NT2/D1 (cell line): Measurements from ENCODE around the gene PHLDA1.

ENCODE experiments used
- SUZ12 ChIP-seq: IDR thresholded peaks from 2 replicates; pipeline ENCODE4 v1.6.1; 2011; ENCODE audit not compliant: insufficient read length, insufficient read depth; ENCODE audit errors: extremely low read depth
- YY1 ChIP-seq: IDR thresholded peaks from 2 replicates; pipeline ENCODE4 v1.6.1; 2011; ENCODE audit not compliant: insufficient read length, insufficient read depth

- TF ChIP-seq SUZ12 = no peak
- TF ChIP-seq YY1 = no peak
Observed at GRCh38 chr12:76040461-76040860, 8.9 kb upstream of the PHLDA1 start.
